NCI-H1417 treated with DMSO at 0.1 percent for 48 hours (cell line): ENCODE data around the gene TAS2R14.

Source experiments
- DNase-seq: peaks from one replicate; lab custom pipeline; 2025; lab: John Stamatoyannopoulos, UW

TAS2R14 gene

DNA sequence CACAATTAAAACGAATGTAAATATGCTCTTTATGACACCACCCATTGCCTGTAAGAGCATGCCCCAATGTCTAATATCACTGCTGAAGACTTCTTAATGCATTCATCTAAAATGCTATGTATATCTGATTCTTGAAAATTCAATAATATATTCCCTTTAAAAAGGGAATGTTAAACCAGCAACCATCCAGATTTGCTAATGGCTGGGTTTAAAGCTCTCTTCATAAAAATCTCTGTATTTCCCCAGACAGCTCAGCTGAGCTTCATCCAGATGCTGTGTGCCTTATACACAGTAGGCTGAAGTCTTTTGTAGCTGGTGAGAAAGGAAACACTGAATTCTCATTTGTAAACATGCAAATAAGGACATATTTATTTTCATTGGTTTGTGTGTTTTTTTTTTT is at the start of gene TAS2R14:
Gene TAS2R14 (minus strand): TSS at position 101 of the 400 bp plus-strand sequence. CDS start 56 bp downstream, at position 45.
- no peak for DNase-seq

GRCh38 chr12:10986812-10987211 is 47.7 kb upstream of the TAS2R14 start, which contains the start of gene TAS2R50:
TSS of gene TAS2R50 (minus strand) at chr12:10986912. CDS start at chr12:10986860, 52 bp downstream.
- DNase-seq, result no peak

- DNase-seq, result no peak
These were observed 43.2 kb upstream of the TAS2R14 start for GRCh38 chr12:10982244-10982643.

GRCh38 chr12:10974965-10975364 is 35.9 kb upstream of the TAS2R14 start:
- DNase-seq, result no peak

GRCh38 chr12:10968765-10969456 is 29.8 kb upstream of the TAS2R14 start:
- DNase-seq, result no peak

- no peak for DNase-seq
These were observed 28.3 kb upstream of the TAS2R14 start for GRCh38 chr12:10967409-10967808.

- no peak for DNase-seq
These were observed 27.3 kb upstream of the TAS2R14 start for GRCh38 chr12:10966314-10966713.

DNA sequence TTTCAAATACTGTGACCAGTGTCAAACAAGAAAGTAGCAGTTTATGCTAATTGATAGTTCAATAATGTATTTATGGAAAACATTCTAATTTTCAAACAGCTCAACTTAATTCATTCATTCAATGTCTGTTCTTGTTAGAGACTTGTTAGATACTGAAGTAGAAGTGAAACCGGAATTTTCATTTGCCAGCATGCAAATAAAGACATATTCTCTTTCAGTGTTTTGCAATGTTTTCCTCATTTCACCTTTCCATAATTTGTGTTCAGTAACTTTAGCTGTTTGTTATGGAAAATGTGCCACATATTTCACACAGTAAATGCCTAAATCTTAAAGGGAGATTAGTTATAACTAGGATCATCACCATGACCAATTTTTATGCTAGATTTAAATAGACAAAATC is 26.4 kb upstream of the TAS2R14 start:
- DNase-seq, result no peak

DNA sequence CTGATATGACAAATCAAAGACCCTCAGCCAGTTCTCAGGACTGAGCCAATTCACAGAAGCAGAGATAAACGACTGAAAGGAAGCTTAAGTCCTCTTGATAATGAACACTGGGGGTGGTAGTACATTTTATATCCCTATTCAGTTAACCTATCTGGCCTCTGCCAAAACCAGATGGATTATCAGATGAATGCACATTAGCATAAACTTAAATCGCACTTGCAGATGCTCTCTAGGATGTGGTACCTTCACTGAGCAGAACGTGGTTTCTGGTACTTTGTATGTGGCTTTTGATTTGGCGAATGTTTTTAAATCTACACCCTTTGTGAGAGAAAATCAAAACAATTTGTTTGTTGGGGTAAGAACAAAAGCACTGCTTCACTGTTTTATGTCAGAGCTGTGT is 21.1 kb upstream of the TAS2R14 start:
- DNase-seq, result no peak

DNA sequence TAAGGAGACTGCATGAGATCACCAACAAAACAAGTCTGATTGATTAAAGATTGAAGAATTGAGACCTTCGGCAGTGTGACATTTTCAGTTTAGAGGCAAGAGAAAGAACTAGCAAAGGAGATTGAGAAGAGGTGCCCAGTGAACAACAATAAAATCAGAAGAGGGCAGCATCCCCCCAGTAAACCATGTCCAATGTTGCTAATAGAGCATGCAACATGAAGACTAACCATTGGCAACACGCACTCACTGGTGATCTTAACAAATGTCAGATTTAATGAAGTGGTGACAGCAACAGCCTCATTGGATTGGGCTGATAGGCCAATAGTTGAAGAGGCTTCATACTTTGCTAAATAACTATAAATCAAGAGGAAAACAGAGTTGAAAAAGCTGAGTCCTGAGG is 20.7 kb upstream of the TAS2R14 start:
- no peak for DNase-seq

GRCh38 chr12:10957741-10958140 is 18.7 kb upstream of the TAS2R14 start:
- no peak for DNase-seq

- DNase-seq, result no peak
These were observed 17.0 kb upstream of the TAS2R14 start for GRCh38 chr12:10956085-10956484.

DNA sequence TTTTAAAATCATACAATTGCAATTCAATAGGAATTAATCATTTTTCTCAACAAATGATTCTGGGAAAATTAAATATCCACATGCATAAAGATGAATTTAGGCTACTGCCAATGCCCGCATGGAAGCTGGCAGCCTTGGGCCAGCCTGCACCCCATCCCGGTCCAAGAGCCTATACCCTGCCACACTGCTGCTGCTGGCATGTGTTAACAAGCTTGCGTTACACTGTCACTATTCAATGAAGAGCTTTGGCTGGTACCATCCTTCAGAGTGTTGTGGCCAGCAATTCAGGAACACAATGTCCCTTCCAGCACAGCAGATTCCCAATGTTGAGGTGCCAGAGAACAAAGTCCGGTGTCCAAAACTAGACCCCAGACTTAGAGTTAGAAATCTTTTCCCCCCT is 13.6 kb upstream of the TAS2R14 start:
- no peak for DNase-seq

DNA sequence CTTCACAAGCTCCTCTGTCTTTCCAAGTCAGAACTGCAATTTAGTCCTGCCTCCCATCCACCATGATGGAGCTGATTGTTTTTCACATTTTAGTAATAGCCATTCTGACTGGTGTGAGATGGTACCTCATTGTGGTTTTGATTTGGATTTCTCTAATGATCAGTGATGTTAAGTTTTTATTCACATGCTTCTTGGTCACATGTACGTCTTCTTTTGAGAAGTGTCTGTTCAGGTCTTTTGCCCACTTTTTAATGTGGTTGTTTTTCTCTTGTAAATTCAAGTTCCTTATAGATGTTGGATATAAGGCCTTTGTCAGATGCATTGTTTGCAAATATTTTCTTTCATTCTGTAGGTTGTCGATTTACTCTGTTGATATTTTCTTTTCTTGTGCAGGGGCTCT is 4.1 kb upstream of the TAS2R14 start:
- DNase-seq, result no peak

GRCh38 chr12:10941916-10942607 is 3.0 kb upstream of the TAS2R14 start:
- no peak for DNase-seq

DNA sequence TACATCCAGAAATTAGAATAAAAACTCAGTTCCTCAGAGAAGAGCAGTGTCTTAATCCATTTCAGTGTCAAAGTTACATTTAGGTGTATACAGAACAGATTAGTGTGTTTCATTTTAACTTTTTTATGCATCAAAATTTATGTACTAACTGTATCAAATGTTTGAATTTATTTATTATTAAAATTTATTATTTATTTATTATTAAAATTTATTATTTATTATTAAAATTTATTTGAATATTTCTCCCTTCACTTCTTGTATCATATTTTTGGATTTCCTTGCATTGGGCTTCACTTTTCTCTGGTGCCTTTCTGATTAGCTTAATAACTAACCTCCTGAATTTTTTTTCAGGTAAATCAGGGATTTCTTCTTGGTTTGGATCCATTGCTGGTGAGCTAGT is 2.3 kb upstream of the TAS2R14 start:
- DNase-seq, result no peak

DNA sequence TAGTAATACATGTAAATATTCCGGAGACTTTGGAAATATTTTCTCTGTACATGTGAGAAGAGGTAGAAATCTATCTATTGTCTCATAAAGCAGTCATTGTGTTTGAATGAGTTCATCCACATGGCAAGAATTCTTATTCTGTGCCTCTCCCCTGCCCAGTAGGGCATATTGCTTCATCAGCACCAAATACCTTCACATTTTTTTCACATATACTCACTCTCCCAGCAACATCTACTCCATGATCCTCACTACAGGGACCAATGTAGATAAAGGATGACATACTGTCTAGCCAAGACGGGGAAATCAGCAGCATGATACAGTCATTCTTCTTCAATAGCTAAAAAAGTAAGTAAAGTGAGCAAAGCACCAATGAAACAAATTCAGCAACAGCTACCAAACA is 1.3 kb upstream of the TAS2R14 start:
- DNase-seq, result no peak

DNA sequence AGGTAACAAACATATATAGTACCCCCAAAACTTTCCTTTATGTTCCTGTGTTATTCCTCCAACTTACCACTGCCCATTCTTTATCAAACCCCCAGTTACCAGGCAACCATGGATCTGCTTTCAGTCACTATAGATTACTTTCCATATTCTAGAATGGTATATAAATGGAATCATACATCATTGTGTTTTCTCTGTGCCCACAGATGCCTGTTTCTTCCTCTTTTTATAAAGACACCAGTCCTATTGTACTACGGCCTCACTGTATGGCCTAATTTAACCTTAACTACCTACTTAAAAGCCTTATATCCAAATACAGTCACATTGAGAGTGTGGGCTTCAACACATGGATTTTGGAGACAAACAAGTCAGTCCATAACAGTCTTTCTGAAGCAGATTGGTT is 2.6 kb downstream of the TAS2R14 start:
- no peak for DNase-seq

DNA sequence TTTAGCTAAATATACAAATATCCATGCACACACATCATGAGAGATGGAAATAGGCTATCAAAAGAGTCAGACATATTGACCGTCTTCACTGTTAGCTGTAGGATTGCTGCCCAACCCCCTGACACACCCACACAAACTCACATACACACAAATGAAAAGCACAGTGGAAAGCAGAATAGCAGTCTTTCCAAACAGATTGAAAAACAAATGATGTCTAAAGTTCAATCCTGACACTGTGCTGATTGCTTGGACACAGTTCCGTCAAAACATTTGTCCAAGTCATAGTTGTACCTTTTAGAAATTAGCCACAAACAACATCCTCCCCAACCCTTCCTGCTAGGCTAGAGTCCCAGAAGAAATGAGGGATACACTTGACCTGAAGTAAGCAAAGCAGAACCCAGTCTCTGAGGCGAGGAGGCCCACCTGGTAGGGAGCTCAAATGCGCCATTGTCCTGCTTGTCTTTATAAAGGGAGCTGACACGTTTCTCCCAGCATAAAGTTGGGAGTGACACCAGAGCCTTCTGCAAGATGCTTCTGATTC is 10.2 kb downstream of the TAS2R14 start, which contains the start of gene PRH2:
Gene PRH2 (plus strand): TSS at position 491 of the 541 bp plus-strand sequence. CDS start 38 bp downstream, at position 529.
- DNase-seq, result no peak

DNA sequence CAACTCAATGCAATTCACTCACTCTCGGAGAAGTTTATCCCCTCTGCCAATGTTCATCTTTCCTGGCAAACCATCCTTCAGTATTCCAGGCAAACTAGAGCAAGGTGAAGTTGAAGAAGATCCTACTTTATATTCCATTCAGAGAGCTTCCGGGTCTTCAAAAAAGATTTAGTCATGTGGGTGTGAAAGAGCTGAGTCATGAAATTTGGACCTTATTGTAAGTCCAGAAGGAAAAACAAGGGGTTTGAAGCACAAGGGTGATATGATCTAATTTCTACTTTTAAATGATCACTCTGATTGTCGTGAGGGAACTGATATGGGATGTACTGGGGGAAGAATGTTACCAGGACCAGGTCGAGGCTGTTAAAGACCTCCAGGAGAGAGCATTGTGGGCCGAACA is 12.8 kb downstream of the TAS2R14 start:
- DNase-seq, result no peak

DNA sequence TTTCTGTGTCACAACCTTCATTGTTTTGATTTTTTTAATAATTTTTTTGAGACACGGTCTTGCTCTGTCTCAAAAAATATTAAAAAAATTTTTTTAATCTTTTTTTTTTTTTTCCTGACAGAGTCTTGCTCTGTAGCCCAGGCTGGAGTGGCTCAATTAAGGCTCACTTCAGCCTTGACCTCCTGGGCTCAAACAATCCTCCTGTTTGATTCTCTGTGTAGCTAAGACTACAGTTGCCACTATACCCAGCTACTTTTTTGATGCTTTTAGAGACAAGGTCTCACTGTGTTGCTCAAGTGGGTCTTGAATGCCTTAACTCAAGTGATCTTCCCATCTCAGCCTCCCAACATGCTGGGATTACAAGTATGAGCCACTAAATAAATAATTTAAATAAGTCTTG is 19.3 kb downstream of the TAS2R14 start:
- DNase-seq, result no peak

DNA sequence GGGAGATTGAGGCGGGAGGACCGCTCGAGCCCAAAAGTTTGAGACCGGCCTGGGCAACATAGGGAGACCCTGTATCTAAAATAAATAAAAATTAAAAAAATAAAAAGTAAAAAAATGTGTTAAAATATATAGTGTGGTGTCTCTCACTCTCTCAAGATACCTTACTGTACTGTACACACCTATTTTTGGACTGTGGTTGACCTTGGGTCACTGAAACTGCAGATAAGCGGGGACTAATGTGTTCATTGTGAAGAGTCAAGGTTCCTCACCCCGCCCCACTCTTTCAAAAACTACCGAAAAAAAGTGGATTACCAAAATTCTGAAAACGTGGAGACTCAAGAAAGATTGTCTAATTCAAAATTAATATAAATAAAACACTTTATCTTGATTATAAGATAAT is 28.7 kb downstream of the TAS2R14 start:
- no peak for DNase-seq

GRCh38 chr12:10909462-10909861 is 29.6 kb downstream of the TAS2R14 start, which contains the start of gene TAS2R13:
TSS of gene TAS2R13 (minus strand) at chr12:10909562. CDS start at chr12:10909298, 264 bp downstream.
- no peak for DNase-seq
